ENCODE measurements around the gene USP30.

The USP30 gene

DNA sequence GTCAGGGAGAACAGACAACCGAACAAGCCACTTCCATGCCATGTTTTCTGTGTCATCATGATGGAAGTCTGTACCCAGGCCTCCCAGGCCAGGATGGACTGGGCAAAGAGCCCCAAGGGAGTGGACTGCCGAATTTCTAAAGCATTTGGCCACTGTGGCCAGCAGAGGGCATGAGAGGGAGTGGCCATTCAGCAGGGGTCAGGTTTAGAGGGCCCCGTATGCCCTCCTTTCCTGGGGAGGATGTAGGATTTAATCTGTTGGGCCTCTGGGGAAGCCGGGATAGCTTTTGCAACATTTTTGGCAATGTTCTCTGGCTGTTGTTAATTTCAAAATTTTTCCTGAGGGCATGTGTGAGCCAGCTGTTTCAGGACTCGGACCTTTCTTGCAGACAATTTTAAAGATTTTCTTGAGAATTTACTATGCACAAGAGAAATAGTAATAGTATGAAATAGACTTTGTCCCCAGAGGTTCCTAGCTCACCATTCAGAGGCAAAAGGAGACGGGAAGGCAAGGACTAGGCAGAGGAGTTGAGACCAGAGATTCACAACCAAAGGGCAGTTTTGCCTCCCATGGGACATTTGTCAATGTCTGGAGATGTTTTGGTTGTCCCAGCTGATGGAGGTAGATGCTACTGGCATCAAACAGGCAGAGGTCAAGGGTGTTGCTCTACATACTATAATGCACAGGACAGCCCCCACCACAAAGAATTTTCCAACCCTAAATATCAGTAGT is 82.0 kb downstream of the USP30 start:
- no peaks in the 10 kb centered on the region for H3K36me3 Mint-ChIP-seq
- peaks cover 12% of the 10 kb centered on the region for H3K27me3 Mint-ChIP-seq
- no peak for DNase-seq
- H3K4me3 Mint-ChIP-seq, result no peak overlapping the region
- H3K4me1 Mint-ChIP-seq, result no peaks in the 10 kb centered on the region
- H3K27ac Mint-ChIP-seq, result no peak overlapping the region
- H3K9me3 Mint-ChIP-seq, result no peaks in the 10 kb centered on the region
- CTCF ChIA-PET, result interaction anchor here (0.9 kb wide), 1 partner anchor 21 kb away, joined by 3 read pairs; no protein-coding TSS in a partner anchor

DNA sequence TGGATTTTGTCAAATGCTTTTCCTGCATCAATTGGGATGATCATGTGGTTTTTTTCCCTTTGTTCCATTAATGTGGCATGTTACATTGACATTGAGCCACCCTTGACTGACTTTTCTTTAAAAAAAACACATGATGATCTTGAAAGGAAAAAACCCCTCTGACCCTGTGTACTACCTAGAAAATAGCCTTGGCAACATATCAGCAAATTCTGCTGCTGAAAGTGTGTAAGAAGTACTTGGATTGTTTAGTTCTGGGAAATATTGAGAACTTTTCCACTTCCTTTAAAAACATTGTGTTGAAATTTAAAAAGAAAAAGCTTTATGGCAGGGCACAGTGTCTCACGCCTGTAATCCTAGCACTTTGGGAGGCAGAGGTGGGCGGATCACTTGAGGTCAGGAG is 84.7 kb downstream of the USP30 start:
- H3K4me1 Mint-ChIP-seq, result no peaks in the 10 kb centered on the region
- no peak overlapping the region for H3K27ac Mint-ChIP-seq
- DNase-seq, result no peak
- peaks cover 16% of the 10 kb centered on the region for H3K27me3 Mint-ChIP-seq
- H3K4me3 Mint-ChIP-seq, result no peak overlapping the region
- no peaks in the 10 kb centered on the region for H3K9me3 Mint-ChIP-seq
- CTCF ChIA-PET, result no interaction called here
- no peaks in the 10 kb centered on the region for H3K36me3 Mint-ChIP-seq
